Activated naive CD8-positive, alpha-beta T cell (primary cell): ENCODE data around the gene CACNA1E.

Experiments
- H3K27ac Mint-ChIP-seq: one replicate; pipeline ENCODE4 v1.8.0; 2021; ENCODE audit warnings: mixed read lengths
- H3K27me3 Mint-ChIP-seq: one replicate; pipeline ENCODE4 v1.8.0; 2021; ENCODE audit warnings: mixed read lengths
- H3K36me3 Mint-ChIP-seq: one replicate; pipeline ENCODE4 v1.8.0; 2021; ENCODE audit warnings: mixed read lengths
- H3K4me1 Mint-ChIP-seq: one replicate; pipeline ENCODE4 v1.8.0; 2021; ENCODE audit warnings: low read depth, mixed read lengths
- H3K4me3 Mint-ChIP-seq: one replicate; pipeline ENCODE4 v1.8.0; 2021; ENCODE audit warnings: mild to moderate bottlenecking, mixed read lengths
- H3K9me3 Mint-ChIP-seq: one replicate; pipeline ENCODE4 v1.8.0; 2021; ENCODE audit warnings: low read depth, mixed read lengths

The CACNA1E gene

DNA sequence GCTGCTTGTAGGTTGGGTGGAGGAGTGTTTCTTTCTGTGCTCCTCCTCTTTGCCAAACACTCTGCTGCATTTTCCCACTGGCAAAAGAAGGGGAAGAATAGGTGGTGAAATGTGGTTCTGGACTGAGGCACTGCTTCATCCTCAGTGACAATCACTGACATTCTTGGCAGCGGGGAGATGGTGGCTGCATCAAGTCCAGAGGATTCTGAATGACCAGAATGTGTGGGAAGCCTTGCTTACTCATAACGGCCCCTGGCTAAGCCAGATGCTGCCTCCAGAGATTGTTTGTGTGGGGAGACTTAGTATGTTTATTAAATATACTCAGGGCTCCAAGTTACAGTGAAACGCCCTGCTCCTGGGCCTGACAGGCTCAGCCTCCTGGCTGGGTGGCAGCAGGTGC is 160.3 kb downstream of the CACNA1E start:
- no peaks in the 10 kb centered on the region for H3K9me3 Mint-ChIP-seq
- H3K27me3 Mint-ChIP-seq = peaks cover 25% of the 10 kb centered on the region
- no peaks in the 10 kb centered on the region for H3K4me1 Mint-ChIP-seq
- no peaks in the 10 kb centered on the region for H3K36me3 Mint-ChIP-seq
- H3K27ac Mint-ChIP-seq = no peak overlapping the region
- no peak overlapping the region for H3K4me3 Mint-ChIP-seq

DNA sequence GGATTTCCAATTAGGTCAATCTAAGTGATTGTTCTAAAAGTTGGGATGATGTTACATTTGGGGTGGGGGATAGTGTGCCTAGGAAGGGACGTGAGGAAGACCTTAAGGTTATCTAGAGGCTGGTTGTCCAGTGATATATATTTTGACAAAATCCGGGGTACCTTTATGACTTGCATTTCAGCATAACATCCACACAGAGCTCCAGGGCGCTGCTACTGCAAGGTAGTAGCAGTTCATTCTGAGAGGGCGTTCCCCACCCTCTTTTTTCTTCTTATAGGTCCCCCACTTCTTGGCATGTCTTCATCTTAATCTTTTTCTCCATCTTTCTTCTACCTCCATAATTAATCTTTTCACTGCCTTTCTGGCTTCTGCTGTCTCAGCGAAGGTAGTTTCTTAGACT is 161.9 kb downstream of the CACNA1E start:
- Mint-ChIP-seq H3K36me3 (no peaks in the 10 kb centered on the region), H3K27me3 (peaks cover 24% of the 10 kb centered on the region), H3K27ac (no peak overlapping the region), H3K9me3 (no peaks in the 10 kb centered on the region), H3K4me3 (no peak overlapping the region), H3K4me1 (no peaks in the 10 kb centered on the region)

DNA sequence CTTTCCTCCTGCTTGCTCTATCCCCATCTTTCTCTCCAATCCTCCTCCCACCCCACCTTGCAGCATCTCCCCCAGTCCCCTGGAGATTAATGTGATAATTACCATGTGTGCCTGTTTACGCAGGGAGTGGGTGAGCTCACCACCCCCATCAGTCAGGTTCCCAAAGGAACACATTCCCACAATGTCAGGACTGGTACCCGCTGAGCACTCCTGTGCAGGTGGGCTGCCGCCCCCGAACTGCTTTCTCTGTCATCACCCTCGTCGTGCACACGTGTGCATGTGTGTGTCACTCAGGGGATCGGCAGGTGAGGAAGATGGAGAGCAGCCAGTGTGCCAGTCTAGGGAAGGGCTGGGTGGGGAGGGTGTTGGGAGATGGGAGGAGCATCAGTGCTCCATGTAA is 163.4 kb downstream of the CACNA1E start:
- Mint-ChIP-seq H3K4me1 (no peaks in the 10 kb centered on the region), H3K9me3 (no peaks in the 10 kb centered on the region), H3K27me3 (peaks cover 27% of the 10 kb centered on the region), H3K36me3 (no peaks in the 10 kb centered on the region), H3K4me3 (no peak overlapping the region), H3K27ac (no peak overlapping the region)

DNA sequence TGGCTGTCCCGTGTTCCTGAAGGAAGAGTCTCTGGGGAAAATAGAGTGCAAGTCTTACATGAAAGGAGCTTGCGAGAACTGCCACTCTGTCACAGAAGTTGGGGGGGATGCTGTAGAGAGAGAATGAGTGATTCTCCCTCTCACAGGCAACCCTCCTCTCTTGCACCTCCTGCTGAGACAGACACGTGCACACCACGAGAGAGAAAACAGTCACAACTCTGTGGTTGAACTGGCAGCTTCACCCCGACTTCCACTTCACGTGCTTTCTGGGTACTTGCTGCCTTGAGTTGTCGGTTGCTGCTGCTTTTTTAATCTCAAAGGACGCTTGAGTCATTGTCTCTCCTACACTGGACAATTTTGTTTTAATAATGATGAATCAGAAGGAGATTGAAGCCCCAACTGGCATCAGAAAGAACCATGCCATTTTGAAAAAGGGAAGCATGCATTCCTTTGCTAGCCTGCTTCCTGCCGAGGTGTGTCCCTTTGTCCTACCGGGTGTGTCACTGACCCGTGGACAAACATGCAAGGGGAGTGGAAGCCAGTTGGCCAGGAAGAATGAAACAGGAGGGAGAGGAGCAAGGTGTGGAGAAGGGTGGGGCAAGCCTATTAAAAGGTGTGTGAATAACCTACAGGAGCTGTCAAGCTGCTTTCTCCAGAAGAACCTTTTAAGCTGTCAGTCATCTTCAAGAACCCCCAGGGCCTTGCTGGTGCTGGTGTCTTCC is 164.2 kb downstream of the CACNA1E start:
- Mint-ChIP-seq H3K36me3 (no peaks in the 10 kb centered on the region), H3K4me3 (no peak overlapping the region), H3K27ac (no peak overlapping the region), H3K4me1 (no peaks in the 10 kb centered on the region), H3K9me3 (no peaks in the 10 kb centered on the region), H3K27me3 (peaks cover 30% of the 10 kb centered on the region)

DNA sequence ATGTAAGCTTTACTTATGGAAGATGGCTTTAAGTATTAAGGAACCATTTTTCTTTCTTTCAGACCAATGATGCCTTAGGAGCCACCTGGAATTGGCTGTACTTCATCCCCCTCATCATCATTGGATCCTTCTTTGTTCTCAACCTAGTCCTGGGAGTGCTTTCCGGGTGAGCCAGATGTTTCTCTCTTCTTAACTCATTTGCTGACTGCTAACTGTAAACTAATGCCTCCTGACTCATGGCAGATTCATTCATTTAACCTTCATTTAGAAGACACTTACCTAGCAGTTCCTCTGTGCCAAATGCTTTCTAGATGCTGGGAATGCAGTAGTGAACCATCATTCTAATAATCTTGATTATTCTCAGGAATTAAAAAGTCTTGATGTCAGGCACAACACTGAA is 168.0 kb downstream of the CACNA1E start:
- Mint-ChIP-seq H3K36me3 (no peaks in the 10 kb centered on the region), H3K27me3 (peaks cover 23% of the 10 kb centered on the region), H3K9me3 (no peaks in the 10 kb centered on the region), H3K27ac (no peak overlapping the region), H3K4me3 (no peak overlapping the region), H3K4me1 (no peaks in the 10 kb centered on the region)

DNA sequence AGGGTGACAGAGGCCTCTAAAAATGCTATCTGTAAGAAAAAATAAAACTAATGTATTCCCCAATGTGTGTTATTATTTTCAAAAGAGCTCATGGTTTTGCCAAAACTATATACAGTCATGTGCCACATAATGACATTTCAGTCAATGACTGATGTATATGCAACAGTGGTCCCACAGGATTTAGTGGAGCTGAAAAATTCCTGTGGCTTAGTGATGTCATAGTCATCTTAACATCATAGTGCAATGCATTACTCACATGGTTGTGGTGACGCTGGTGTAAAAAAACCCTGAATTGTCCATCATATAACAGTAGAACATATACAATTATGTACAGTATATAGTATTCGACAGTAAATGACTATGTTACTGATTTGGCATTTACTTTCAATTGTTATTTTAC is 172.4 kb downstream of the CACNA1E start:
- no peak overlapping the region for H3K27ac Mint-ChIP-seq
- H3K4me3 Mint-ChIP-seq = no peak overlapping the region
- H3K36me3 Mint-ChIP-seq = no peaks in the 10 kb centered on the region
- H3K27me3 Mint-ChIP-seq = peaks cover 17% of the 10 kb centered on the region
- H3K9me3 Mint-ChIP-seq = no peaks in the 10 kb centered on the region
- H3K4me1 Mint-ChIP-seq = no peaks in the 10 kb centered on the region

DNA sequence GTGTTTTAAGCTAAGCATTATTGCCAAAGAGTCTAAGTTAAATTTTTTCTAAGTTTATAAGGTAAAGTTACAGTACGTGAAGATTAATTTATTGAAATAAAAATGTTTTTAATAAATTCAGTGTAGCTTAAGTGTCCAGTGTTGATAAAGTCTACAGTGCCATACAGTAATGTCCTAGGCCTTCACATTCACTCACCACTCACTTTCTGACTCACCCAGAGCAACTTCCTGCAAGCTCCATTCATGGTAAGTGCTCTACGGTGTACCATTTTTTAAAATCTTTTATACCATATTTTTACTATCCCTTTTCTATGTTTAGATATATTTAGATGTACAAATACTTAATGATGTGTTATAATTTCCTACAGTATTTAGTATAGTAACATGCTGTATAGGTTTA is 173.2 kb downstream of the CACNA1E start:
- H3K4me1 Mint-ChIP-seq = no peaks in the 10 kb centered on the region
- no peaks in the 10 kb centered on the region for H3K36me3 Mint-ChIP-seq
- no peaks in the 10 kb centered on the region for H3K9me3 Mint-ChIP-seq
- H3K27me3 Mint-ChIP-seq = peaks cover 18% of the 10 kb centered on the region
- no peak overlapping the region for H3K27ac Mint-ChIP-seq
- H3K4me3 Mint-ChIP-seq = no peak overlapping the region

DNA sequence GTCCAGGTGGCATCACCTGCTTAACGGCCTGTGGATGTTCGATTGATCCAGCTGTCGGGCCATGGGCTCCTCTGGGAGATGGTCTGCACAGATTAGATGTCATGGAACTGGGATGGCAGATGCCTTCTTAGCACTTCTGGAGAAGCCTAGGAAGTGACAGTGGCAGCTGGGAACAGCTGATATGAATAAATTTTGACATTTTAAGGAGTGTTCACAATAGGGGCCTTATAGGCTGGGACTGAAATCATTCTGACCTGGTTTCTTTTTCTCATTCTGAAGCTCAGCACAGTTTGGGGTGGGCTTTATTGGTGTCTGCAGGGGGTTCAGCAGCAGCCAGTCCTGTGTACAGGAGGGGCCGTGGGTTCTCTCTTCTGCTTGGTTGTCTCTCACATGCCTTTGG is 175.3 kb downstream of the CACNA1E start:
- H3K4me3 Mint-ChIP-seq = no peak overlapping the region
- H3K4me1 Mint-ChIP-seq = no peaks in the 10 kb centered on the region
- no peaks in the 10 kb centered on the region for H3K36me3 Mint-ChIP-seq
- no peaks in the 10 kb centered on the region for H3K9me3 Mint-ChIP-seq
- H3K27ac Mint-ChIP-seq = no peak overlapping the region
- H3K27me3 Mint-ChIP-seq = peaks cover 9% of the 10 kb centered on the region

DNA sequence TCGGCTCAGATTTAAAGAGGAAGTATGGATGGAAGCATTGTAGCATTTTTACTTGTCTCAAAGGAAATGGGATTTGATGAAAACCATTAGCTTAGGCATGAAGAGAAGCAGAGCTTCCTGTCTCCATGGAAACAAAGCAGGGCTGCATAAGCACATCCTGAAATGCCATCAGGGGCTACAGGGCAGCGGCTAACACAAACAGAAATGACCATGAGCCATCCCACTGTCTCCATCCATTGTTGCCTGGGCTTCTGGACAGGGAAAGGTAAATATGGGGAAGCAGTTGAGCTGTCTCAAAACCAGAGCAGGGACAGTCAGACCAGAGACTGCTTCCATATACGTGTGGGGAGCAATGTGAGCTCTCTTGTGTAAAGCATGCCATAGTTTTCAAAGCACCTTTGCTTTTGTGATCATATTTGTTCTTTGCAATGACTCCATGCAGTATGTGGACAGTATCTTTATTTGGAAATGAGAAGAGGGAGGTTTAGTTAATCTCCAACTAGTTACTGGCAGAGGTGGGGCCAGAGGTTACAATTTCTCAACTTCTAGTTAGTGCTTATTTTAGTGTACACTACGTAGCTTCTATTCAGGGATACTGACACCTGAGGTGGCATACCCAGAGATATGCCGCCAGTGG is 176.1 kb downstream of the CACNA1E start:
- H3K4me1 Mint-ChIP-seq = no peaks in the 10 kb centered on the region
- H3K36me3 Mint-ChIP-seq = no peaks in the 10 kb centered on the region
- H3K4me3 Mint-ChIP-seq = no peak overlapping the region
- H3K27ac Mint-ChIP-seq = no peak overlapping the region
- no peaks in the 10 kb centered on the region for H3K9me3 Mint-ChIP-seq
- peaks cover 8% of the 10 kb centered on the region for H3K27me3 Mint-ChIP-seq

DNA sequence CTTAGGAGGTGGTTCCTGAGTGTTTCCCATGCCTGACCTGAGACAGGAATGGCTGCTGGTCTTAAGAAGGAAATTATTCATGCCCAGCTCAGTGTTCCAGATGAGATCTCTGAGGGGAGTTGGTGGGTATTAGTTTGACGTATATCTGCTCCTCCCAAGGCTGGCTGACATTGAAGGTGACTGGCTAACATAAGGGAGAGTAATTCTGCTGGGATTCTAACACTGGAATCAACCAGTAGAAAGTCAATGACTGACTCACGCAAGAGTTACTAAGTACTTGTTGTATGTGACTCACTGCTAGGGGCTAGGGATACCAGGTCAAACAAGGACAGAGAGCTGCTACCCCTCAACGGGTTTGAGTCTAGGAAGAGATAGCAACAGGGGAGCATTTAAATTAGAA is 177.3 kb downstream of the CACNA1E start:
- Mint-ChIP-seq H3K36me3 (no peaks in the 10 kb centered on the region), H3K27ac (no peak overlapping the region), H3K4me3 (no peak overlapping the region), H3K9me3 (no peaks in the 10 kb centered on the region), H3K4me1 (no peaks in the 10 kb centered on the region), H3K27me3 (peaks cover 8% of the 10 kb centered on the region)

- Mint-ChIP-seq H3K4me1 (no peaks in the 10 kb centered on the region), H3K9me3 (no peaks in the 10 kb centered on the region), H3K27me3 (peaks cover 8% of the 10 kb centered on the region), H3K4me3 (no peak overlapping the region), H3K27ac (no peak overlapping the region), H3K36me3 (no peaks in the 10 kb centered on the region)
These were observed 178.3 kb downstream of the CACNA1E start for GRCh38 chr1:181661569-181661968.

DNA sequence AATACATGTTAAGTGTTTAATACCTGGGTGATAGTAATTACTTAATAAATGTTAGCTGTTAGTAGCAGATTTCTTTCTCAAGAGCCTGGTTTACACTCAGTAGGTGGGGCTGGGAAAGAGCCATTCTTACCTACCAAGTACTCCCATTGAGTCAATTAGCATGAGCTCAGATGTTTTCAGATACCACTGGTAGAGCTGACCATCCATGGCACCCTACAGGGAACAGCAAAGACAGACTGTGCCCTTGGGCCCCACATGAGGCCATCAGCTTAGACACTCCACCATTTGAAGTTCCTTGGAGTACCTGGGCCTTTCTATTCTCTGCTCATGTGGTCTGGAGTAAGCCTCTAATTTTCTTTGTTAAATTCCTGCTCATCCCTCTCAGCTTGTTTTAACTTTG is 179.3 kb downstream of the CACNA1E start:
- H3K36me3 Mint-ChIP-seq = no peaks in the 10 kb centered on the region
- H3K4me1 Mint-ChIP-seq = no peaks in the 10 kb centered on the region
- H3K9me3 Mint-ChIP-seq = no peaks in the 10 kb centered on the region
- no peak overlapping the region for H3K27ac Mint-ChIP-seq
- peaks cover 8% of the 10 kb centered on the region for H3K27me3 Mint-ChIP-seq
- no peak overlapping the region for H3K4me3 Mint-ChIP-seq

GRCh38 chr1:181664543-181664942 is 181.2 kb downstream of the CACNA1E start:
- Mint-ChIP-seq H3K4me3 (no peak overlapping the region), H3K4me1 (no peaks in the 10 kb centered on the region), H3K9me3 (no peaks in the 10 kb centered on the region), H3K36me3 (no peaks in the 10 kb centered on the region), H3K27ac (no peak overlapping the region), H3K27me3 (peaks cover 5% of the 10 kb centered on the region)

- no peak overlapping the region for H3K4me3 Mint-ChIP-seq
- no peaks in the 10 kb centered on the region for H3K36me3 Mint-ChIP-seq
- H3K4me1 Mint-ChIP-seq = no peaks in the 10 kb centered on the region
- no peaks in the 10 kb centered on the region for H3K9me3 Mint-ChIP-seq
- H3K27me3 Mint-ChIP-seq = peaks cover 12% of the 10 kb centered on the region
- no peak overlapping the region for H3K27ac Mint-ChIP-seq
These were observed 185.9 kb downstream of the CACNA1E start for GRCh38 chr1:181669246-181669645.

DNA sequence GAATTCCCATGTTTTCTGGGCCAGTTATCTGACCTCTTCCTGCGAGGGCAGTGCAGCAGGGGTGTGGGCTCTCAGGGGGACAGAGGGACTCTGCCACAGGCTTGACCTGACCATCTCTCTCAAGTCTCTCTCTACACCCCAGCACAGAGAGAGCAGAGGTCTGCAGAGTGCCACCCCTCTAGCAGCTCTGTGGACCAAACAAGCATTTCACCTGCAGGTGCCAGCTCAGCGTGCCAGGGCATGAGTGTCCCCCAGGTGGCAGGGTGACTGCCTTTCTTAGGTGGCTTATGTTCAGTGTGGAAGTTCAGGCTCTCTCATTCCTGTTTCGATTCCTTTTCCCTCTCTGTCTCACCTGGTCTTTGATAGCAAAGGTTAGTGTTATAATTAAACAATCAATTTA is 191.3 kb downstream of the CACNA1E start:
- Mint-ChIP-seq H3K36me3 (no peaks in the 10 kb centered on the region), H3K9me3 (no peaks in the 10 kb centered on the region), H3K4me3 (no peak overlapping the region), H3K27me3 (peaks cover 15% of the 10 kb centered on the region), H3K27ac (no peak overlapping the region), H3K4me1 (no peaks in the 10 kb centered on the region)
